Right lobe of liver (tissue), 4 donors: Measurements from ENCODE around the gene FADS1.

Experiments used
- CTCF ChIP-seq, 4 donors: fragments of 200-600 bp in 3 of 4; fragments of 450-650 bp in 1 of 4; IDR thresholded peaks; one replicate each; pipeline versions ENCODE4 v1.5.1 to v1.8.0; 2016 to 2022; ENCODE audit warnings: antibody characterized with exemption in 4 of 4, mild to moderate bottlenecking in 2 of 4
- POLR2A ChIP-seq: fragments of 450-650 bp; IDR thresholded peaks from one replicate; pipeline ENCODE4 v1.6.1; 2017; ENCODE audit warnings: antibody characterized with exemption, mild to moderate bottlenecking
- donor health status: DM: no; HTN: no; CAD: no.
- donor health status: DM: no; HTN: no; CAD: no.
- donor health status: DM: no; HTN: yes; CAD: no.

- TF ChIP-seq CTCF (IDR thresholded peaks at IDR 0.05) (no peak), POLR2A (no peak)
Measured at GRCh38 chr11:61784506-61784805, 32.3 kb downstream of the FADS1 start.
